ENCODE results near the gene CRX. TPM values are rescaled to one million over a fixed set of nuclear protein-coding genes. Genes with fewer than 3 reads are reported as not detected.
A peak's percentile ranks its signal among the peaks of the same experiment; 100 is the strongest.
"Not testable (repeated sequence)": the region's sequence is repeated elsewhere in the genome, so short reads cannot be mapped to it uniquely, and the experiment has no call there.

The CRX gene
- total RNA-seq (not detected), polyA plus RNA-seq (under 1 TPM in 1 of 3 donors, not detected in 2; 0.01 TPM)
- long read RNA-seq, donor 1 = 0 reads
- long read RNA-seq, donor 2 = 0 reads

GRCh38 chr19:47821460-47822020, at the start of gene CRX:
CRX (plus strand) TSS chr19:47821937; CDS start chr19:47834444, 12,507 bp downstream.
- no peak for TF ChIP-seq CTCF (IDR thresholded peaks at IDR 0.05)
- intact Hi-C loops (cut with DNase I) = no loop called here
- no peak within 1 kb of the TSS for H3K4me3 ChIP-seq
- DNase-seq = no peak
- H3K9me3 ChIP-seq = no peaks in the 10 kb centered on the region
- no peaks in the 10 kb centered on the region for H3K36me3 ChIP-seq (ENCODE audit: insufficient read depth in 1 of 2, low read depth in 1 of 2)
- H3K27me3 ChIP-seq (ENCODE audit: insufficient read depth in 3 of 3, low read length in 2 of 3) = peaks cover 0 to 27% (median 5%) of the 10 kb centered on the region in 3 donors
- no peak for ATAC-seq
- WGBS, 3 donors = 39 to 46% (median 44%) methylated on average over 15 of the region's 15 CpGs
- H3K27ac ChIP-seq = no peak within 1 kb of the TSS
- no peaks in the 10 kb centered on the region for H3K4me1 ChIP-seq

GRCh38 chr19:47776568-47776967, 45.2 kb upstream of the CRX start:
- ATAC-seq (no peak), DNase-seq (no peak)
- TF ChIP-seq CTCF (IDR thresholded peaks at IDR 0.05) = no peak
- intact Hi-C loops (cut with DNase I) = no loop called here
- Histone ChIP-seq H3K36me3 (ENCODE audit: insufficient read depth in 1 of 2, low read depth in 1 of 2) (peaks cover 0 to 11% of the 10 kb centered on the region in 2 donors), H3K27ac (no peak overlapping the region), H3K4me1 (peaks cover 20% of the 10 kb centered on the region), H3K27me3 (ENCODE audit: insufficient read depth in 3 of 3, low read length in 2 of 3) (no peaks in the 10 kb centered on the region), H3K4me3 (no peak overlapping the region), H3K9me3 (no peaks in the 10 kb centered on the region)
- 69 to 82% (median 72%) methylated on average over 4 of the region's 4 CpGs for WGBS, 3 donors

- Histone ChIP-seq H3K27ac (peak overlapping the region; percentile 95), H3K4me3 (peak overlapping the region; percentile 93), H3K4me1 (peaks cover 28% of the 10 kb centered on the region), H3K36me3 (ENCODE audit: insufficient read depth in 1 of 2, low read depth in 1 of 2) (peaks cover 0 to 18% of the 10 kb centered on the region in 2 donors)
- H3K9me3 ChIP-seq; H3K27me3 ChIP-seq (ENCODE audit: insufficient read depth in 3 of 3, low read length in 2 of 3); DNase-seq; intact Hi-C loops (cut with DNase I); ATAC-seq: not testable (repeated sequence)
- WGBS, 3 donors = 69 to 80% (median 76%) methylated on average over 22 to 23 of the region's 23 CpGs
Observed at GRCh38 chr19:47777245-47778048, 44.3 kb upstream of the CRX start.

GRCh38 chr19:47778049-47778953, 43.4 kb upstream of the CRX start, which contains the start of gene SELENOW:
SELENOW (plus strand) TSS chr19:47778703; CDS start chr19:47778786, 83 bp downstream.
- H3K27me3 ChIP-seq (ENCODE audit: insufficient read depth in 3 of 3, low read length in 2 of 3) = no peaks in the 10 kb centered on the region
- peak within 1 kb of the TSS; percentile 93 for H3K4me3 ChIP-seq
- H3K36me3 ChIP-seq (ENCODE audit: insufficient read depth in 1 of 2, low read depth in 1 of 2) = peaks cover 0 to 25% of the 10 kb centered on the region in 2 donors
- intact Hi-C loops (cut with DNase I) = no loop called here
- peak; percentile 78 to 86 (median 82) for ATAC-seq
- peak; percentile 79 to 85 for DNase-seq
- peak within 1 kb of the TSS; percentile 95 for H3K27ac ChIP-seq
- H3K9me3 ChIP-seq = no peaks in the 10 kb centered on the region
- TF ChIP-seq CTCF (IDR thresholded peaks at IDR 0.05) = no peak
- H3K4me1 ChIP-seq = peaks cover 28% of the 10 kb centered on the region
- WGBS, 3 donors = 4 to 23% (median 6%) methylated on average over 55 to 65 of the region's 65 CpGs
